HG03280 (cell line): ENCODE measurements around the gene OGN.
"Not testable (repeated sequence)": the region's sequence is repeated elsewhere in the genome, so short reads cannot be mapped to it uniquely, and the experiment has no call there.

Experiments
- ATAC-seq: cut with Tn5 transposase; IDR thresholded peaks from one replicate; pipeline ENCODE4 v1.9.1; 2021; ENCODE audit warnings: mild to moderate bottlenecking, moderate library complexity; ENCODE audit not compliant: unreplicated experiment

Gene OGN

GRCh38 chr9:92404042-92404836, at the start of gene OGN:
OGN (minus strand) TSS chr9:92404578; CDS start chr9:92403407, 1,171 bp downstream.
- ATAC-seq = no peak

DNA sequence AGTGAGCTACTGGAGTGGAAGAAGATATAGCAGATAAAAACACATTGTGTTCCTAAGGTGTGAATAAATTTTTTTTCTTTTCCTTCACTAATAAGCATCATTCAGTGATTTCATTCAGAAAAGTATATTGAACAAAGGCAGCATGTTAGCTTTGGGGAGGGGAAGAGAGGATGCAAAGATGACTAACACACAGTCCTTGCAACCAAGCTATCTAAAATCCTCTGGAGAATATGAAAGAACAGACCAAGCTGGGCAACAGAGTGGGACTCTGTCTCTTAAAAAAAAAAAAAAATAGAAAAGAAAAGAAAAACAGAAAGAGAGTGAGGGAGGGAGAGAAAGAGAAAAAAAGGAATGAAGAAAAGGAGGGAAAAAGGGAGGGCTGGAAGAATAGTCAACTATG, 42.2 kb upstream of the OGN start:
- no peak for ATAC-seq

DNA sequence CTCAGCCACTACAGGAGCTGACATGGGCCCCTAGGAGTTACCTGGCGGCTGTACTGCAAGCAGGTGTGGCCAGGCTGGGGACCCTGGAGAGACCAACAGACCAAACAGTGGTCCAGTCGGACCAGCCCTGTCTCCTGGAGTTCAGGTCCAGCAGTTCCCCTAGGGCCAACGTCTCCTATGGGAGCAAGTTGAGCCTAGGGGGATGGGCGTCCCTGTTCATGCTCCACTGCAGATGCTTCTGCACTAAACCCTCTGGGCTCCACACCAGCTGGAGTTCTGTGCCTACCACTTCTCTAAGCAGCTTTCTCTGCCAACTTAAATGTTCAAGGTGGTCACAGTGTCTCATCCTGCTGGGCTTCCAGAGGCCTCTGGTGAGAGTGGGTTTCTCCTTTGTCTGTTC, 40.5 kb upstream of the OGN start:
- ATAC-seq = no peak

GRCh38 chr9:92440751-92441046, 36.3 kb upstream of the OGN start:
- no peak for ATAC-seq

- no peak for ATAC-seq
Observed at GRCh38 chr9:92439921-92440750, 35.8 kb upstream of the OGN start.

- ATAC-seq = no peak
Observed at GRCh38 chr9:92438900-92439526, 34.6 kb upstream of the OGN start.

DNA sequence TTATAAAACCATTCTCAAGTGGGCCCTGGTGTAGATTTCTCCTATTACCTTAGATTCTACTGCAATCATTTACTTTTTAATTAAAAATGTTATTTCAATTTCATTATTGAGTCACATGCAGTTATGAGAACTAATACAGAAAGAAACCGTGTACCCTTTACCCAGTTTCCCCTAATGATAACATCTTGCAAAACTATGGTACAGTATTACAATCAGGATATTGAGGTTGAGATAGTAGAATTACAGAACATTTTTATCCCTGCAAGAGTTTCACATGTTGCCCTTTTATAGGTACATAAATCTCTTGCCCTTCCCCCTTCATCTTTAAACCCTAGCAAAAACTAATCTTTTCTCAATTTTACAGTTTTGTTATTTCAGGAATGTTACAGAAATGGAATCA, 30.9 kb upstream of the OGN start:
- no peak for ATAC-seq

DNA sequence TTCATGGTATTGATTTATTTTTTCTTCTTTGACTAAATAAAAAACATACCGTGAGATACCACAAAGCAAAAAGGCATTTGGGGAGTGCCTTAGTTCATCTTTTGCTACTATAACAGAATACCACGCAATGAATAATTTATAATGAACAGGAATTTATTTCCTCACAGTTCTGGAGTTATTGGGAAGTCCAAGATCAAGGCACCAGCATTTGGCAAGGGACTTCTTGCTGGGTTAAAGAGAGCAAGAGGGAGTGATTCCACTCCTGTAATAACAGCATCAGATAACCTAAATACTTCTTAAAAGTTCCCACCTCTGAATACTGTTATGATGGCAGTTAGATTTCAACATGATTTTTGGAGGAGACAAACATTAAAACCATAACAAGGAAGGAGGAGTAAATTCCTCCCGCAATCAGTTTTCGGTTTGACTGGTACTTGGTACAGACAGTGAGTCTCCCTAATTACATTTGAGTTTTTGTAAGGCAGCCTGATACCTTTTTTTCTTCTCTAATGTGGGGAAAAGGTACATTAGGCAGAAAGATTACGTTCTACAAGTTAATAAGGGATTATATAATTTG, 28.7 kb upstream of the OGN start:
- no peak for ATAC-seq

DNA sequence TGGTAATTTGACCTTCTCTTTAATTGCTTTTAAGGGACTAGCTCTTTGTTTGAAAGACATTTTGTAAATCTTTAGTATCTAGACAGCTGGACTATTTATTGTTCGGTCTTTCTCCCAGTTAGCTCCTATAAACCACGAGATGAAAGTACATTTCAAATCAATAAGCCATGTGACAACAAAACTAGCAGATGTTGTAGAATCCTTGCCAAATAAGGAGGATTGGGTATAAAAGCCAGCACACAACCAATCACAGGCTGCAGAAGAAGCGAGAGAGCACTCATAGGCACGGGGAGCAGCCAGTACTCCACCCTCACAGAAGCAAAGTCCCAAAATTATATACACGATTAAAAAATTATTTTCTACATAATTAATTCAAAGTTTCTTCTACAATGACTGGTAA, 28.0 kb upstream of the OGN start:
- ATAC-seq = no peak

GRCh38 chr9:92429836-92430235, 25.5 kb upstream of the OGN start:
- no peak for ATAC-seq

GRCh38 chr9:92426501-92427145, 22.2 kb upstream of the OGN start:
- no peak for ATAC-seq

- no peak for ATAC-seq
Observed at GRCh38 chr9:92425474-92425873, 21.1 kb upstream of the OGN start.

DNA sequence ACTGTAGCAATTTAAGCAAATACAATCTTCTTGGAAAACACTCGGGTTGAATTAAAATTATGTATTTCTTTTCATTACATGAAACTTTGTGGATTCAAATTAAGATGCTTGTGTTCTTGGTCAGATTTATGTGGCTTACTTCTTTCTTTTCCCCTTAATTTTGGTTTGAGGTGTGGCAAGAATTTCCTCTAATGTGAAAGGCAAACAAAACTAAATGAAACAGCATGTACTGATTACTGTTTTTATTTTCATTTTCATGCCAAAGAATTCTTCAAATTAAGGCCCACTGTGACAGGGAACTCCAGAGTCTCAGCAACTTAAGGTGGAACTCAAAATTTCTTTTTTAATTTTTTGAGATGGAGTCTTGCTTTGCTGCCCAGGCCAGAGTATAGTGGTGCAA, 20.0 kb upstream of the OGN start, which contains the start of gene OMD:
Gene OMD (minus strand): TSS at position 132 of the 400 bp plus-strand sequence. CDS start 6,913 bp downstream, outside the sequence.
- no peak for ATAC-seq

DNA sequence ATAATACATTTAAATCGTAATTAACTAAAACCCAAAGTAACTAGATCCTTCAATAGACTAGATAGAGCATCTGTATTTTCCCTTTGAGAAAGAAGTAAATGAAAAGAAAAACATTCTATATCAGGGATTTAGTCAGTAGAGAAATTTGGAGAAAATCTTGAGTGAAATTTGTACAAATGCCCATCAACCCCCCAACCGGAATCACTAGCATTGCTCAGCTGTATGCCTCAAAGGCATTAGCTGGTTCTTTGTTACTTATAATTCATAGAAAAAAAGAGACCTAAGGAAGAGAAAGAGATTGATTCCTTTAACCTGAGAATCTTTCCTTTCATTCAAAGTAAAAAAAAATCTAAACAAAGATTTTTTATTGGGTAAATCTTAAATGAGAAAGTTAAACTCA, 19.2 kb upstream of the OGN start:
- ATAC-seq = no peak

DNA sequence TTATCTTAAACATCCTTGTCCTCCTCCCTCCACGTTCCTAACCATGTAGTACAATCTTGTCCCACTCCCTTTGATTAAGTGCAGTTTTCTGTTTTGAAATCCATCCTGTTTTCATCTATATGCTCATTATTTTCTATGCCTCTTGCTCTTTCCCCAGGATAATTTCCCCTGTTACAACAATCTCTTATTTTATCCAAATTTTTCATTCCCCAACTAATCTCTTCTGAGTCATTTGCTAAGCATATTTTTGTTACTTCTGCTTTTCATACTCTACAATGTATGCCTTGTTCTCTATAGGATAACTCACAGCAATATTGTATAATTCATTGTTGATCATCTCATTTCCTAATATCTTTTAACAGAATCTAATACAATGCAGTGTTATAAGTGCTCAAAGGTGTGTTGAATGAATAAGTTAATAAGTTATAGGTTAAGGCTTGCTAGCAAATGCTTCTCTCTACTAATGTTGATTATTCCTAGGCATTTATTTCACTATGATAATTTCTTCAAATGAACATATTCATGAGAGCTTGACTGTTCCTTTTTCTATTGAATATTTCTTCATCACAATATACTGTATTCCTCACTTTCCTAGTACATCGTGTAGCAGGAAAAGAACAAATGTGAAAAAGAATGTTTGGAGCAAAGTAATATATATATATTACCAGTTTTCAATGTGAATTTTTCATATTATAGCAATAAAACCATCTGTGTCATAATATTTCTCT, 18.4 kb upstream of the OGN start:
- ATAC-seq = no peak

GRCh38 chr9:92414566-92414965, 10.2 kb upstream of the OGN start:
- ATAC-seq = no peak

DNA sequence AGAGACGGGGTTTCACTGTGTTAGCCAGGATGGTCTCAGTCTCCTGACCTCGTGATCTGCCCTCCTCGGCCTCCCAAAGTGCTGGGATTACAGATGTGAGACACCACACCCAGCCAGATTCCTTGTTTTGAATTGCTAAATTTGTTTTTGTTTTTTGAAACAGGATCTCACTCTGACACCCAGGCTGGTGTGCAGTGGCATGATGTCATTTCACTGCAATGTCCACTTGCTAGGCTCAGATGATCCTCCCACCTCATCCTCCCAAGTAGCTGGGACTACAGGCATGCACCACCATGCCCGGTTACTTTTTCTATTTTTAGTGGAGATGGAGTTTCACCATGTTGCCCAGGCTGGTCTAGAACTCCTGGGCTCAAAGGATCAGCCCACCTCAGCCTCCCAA, 6.8 kb upstream of the OGN start:
- not testable (repeated sequence) for ATAC-seq

DNA sequence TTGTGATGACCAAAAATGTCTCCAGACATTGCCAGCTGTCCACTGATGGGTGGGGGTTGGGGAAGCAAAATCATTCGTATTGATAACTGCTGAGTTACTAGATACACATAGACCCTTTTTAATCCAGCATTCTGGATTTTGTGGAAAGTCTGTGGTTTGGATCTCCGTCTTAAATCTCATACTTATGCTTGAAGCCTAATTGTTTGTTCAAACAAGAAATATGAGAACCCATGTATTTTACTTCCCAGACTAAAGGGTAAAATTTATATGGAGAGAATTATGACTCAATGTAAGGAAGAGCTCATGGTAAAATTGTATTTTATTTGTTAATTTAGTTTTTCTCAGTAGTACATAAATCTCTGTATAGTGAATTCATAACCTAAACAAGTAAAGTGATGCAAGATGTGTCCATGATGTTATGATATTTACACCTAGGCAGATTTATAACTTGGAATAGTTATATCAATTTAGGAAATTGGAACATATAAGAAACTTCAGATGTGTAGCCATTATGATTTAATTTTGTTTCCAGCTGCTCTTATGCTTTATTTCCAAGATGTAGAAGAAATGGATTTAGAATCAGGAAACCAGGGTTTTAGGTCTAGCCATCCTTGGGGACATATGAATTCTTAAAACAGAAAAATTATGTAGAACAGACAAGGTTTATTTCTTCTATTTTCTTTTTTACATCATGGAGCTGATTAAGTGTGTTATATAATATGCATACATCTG, 4.5 kb upstream of the OGN start:
- ATAC-seq = no peak

DNA sequence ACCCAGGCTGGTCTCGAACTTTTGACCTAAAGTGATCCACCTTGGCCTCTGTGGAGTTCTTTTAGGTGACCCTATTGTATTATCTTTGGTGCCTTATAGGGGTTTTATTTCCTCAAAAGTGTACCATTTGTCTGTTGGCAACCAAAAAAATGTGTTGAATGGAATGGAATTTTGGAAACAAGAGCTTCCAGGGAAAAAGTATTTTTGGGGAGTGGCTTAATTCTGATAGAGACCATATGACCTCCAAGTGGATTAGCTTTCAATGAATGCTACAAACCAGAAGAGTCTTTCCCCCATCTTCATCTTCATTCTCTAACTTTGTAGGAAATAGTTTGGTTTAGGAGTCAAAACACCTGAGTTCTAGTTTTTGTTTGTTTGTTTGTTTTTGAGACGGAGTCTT, 3.4 kb upstream of the OGN start:
- ATAC-seq = no peak

- ATAC-seq = no peak
Observed at GRCh38 chr9:92406477-92406876, 2.1 kb upstream of the OGN start.
